GM18873 (cell line): ENCODE measurements around the gene SPTLC3.

Experiments used
- ATAC-seq: cut with Tn5 transposase; IDR thresholded peaks from one replicate; pipeline ENCODE4 v1.9.1; 2021; ENCODE audit warnings: mild to moderate bottlenecking, moderate library complexity, moderate number of reproducible peaks; ENCODE audit not compliant: unreplicated experiment, low FRiP score

SPTLC3 gene

GRCh38 chr20:13128173-13128572, 119.4 kb downstream of the SPTLC3 start:
- ATAC-seq, result no peak

- no peak for ATAC-seq
Measured at GRCh38 chr20:13130061-13130706, 121.4 kb downstream of the SPTLC3 start.

DNA sequence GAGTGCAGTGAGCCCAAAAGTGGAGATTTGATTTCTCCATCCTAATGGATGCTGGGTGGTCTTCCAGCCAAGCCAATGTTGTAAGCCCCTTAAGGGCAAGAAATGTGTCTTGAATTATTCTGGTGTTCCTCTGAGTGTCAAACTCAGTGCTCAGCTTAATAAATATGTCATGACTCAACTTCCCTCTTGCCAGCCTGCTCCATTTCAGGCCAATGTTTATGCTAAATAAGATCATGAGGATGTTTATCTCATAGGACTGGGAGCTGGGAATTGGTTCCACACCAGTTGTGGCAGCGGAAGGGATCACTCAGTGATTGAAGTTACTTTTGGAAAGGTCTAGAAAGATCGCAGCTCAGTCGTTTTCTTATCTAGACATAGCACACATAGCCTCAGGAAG, 121.9 kb downstream of the SPTLC3 start:
- no peak for ATAC-seq

GRCh38 chr20:13131688-13132087, 122.9 kb downstream of the SPTLC3 start:
- no peak for ATAC-seq

GRCh38 chr20:13139459-13140150, 130.8 kb downstream of the SPTLC3 start:
- ATAC-seq, result no peak

GRCh38 chr20:13140201-13140600, 131.4 kb downstream of the SPTLC3 start:
- no peak for ATAC-seq

- no peak for ATAC-seq
Measured at GRCh38 chr20:13140775-13141174, 132.0 kb downstream of the SPTLC3 start.

- no peak for ATAC-seq
Measured at GRCh38 chr20:13141546-13141945, 132.8 kb downstream of the SPTLC3 start.

DNA sequence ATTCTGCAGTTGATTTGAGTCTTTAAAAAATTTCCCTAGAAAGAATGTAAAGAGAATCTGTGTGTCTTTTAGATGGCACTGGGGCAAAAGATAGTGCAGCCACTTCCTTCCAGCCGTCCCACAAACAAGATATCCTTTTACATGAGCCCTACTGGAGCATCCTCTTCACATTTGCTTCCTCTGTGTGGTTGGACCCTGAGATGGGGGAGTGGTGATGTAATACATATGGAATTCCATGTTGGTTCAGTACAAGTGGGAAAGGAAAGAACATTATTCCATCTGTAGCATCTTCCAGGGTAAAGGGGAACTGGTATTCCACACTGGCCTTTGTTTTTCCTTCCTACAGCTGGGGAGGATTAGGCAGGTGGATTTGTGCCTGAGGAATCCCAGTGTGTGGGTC, 133.4 kb downstream of the SPTLC3 start:
- ATAC-seq, result no peak

GRCh38 chr20:13147071-13147963, 138.5 kb downstream of the SPTLC3 start:
- no peak for ATAC-seq

GRCh38 chr20:13147971-13148370, 139.2 kb downstream of the SPTLC3 start:
- no peak for ATAC-seq

GRCh38 chr20:13148402-13148801, 139.6 kb downstream of the SPTLC3 start:
- ATAC-seq, result no peak

GRCh38 chr20:13148961-13149360, 140.2 kb downstream of the SPTLC3 start:
- ATAC-seq, result no peak

GRCh38 chr20:13149371-13150105, 140.8 kb downstream of the SPTLC3 start:
- no peak for ATAC-seq

- no peak for ATAC-seq
Measured at GRCh38 chr20:13158369-13158768, 149.6 kb downstream of the SPTLC3 start.

DNA sequence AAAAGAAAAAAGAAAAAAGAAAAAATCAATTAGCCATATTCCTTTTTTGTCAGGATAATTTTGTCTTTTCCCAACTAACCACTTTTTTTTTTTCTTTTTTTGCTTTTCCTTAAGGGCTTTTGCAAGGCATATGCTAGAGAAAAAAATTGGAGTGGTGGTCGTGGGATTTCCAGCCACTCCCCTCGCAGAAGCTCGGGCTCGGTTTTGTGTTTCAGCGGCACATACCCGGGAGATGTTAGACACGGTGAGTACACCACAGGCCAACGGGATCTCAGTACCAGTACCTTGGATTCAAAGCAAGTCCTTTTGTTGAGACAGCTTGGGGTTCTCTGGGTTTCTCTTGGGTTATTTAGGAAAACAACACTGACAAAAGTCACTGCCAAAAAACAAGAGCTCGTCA, 151.1 kb downstream of the SPTLC3 start:
- no peak for ATAC-seq

- ATAC-seq, result no peak
Measured at GRCh38 chr20:13165203-13165602, 156.4 kb downstream of the SPTLC3 start.

DNA sequence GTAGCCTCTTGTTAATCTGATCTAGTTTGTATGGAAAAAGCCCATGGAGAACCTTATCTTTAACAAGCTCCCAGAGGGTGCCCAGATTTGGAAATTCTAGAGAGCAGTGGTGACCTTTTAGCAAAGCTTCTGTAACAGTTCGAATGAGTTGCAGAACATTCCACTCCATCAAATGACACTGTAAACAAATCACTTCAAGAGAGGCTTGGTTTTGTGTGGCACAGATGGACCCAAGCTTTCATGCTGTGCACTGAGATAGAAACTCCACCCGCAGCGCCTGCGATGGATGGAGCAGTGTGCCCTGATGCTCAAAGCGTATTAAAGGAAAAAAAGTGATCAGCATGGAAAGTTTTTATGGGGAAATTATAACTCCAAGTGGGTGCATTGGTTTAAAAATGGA, 157.2 kb downstream of the SPTLC3 start:
- ATAC-seq, result no peak

DNA sequence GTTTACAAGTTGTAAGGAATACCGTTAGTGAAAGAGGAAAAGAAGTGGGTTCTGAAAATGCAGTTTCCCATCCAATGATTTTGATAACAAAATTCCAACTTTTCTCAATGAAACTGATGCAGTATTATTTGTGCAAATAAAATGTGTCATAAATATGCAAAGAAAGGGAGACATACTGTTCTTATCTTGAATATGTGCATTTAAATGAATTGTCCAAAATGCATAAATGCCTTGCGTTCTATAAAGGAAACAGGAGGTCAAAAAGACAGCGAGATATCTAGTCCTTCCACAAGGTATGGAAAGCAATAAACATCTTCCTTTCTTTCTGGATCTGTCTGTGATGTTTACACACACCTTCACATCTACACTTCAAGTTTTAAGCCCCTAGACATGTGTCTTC, 157.7 kb downstream of the SPTLC3 start:
- no peak for ATAC-seq

GRCh38 chr20:13169086-13169485, 160.3 kb downstream of the SPTLC3 start:
- ATAC-seq, result no peak

DNA sequence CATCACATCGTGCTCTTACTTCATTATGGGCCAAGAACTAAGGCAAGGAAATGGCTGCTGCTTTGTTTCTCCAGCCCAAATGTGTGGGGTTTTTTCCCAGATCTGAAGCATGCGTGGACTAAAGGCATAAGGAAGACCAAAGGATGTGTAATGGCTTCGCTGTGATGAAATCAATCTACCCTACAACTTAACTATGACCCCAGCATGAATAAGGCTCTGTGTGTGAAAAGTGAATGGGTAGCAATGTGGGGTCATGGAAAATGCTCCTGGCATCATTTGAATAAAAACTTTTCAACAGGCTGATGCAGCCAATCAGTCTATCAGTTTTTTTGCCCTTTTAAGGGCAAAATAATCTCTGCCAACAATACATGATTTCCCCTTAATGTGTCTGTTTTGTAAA, 162.0 kb downstream of the SPTLC3 start:
- no peak for ATAC-seq
